Nephron progenitor cell (in vitro differentiated cells): ENCODE measurements around the gene AGAP1.
A peak's percentile ranks its signal among the peaks of the same experiment; 100 is the strongest.

Source experiments
- DNase-seq: peaks from one replicate; pipeline ENCODE4 v3.0.0; 2021
- H3K27ac Mint-ChIP-seq: 2 replicates; pipeline ENCODE4 v1.8.0; 2021; ENCODE audit warnings: mild to moderate bottlenecking, moderate library complexity, mixed read lengths
- H3K27me3 Mint-ChIP-seq: 2 replicates; pipeline ENCODE4 v1.8.0; 2021; ENCODE audit warnings: mild to moderate bottlenecking, low read depth, mixed read lengths; ENCODE audit not compliant: poor library complexity
- H3K36me3 Mint-ChIP-seq: 2 replicates; pipeline ENCODE4 v1.8.0; 2021; ENCODE audit warnings: low read depth, mixed read lengths
- H3K4me1 Mint-ChIP-seq: 2 replicates; pipeline ENCODE4 v1.8.0; 2021; ENCODE audit warnings: mixed read lengths
- H3K4me3 Mint-ChIP-seq: 2 replicates; pipeline ENCODE4 v1.8.0; 2021; ENCODE audit warnings: mild to moderate bottlenecking, moderate library complexity, mixed read lengths
- H3K9me3 Mint-ChIP-seq: 2 replicates; pipeline ENCODE4 v1.8.0; 2021; ENCODE audit warnings: mild to moderate bottlenecking, moderate library complexity, mixed read lengths
- TF ChIP-seq, protein P1 (sequence below): fragments of 200-600 bp; sonication (generic); IDR thresholded peaks from 2 replicates; pipeline ENCODE4 v1.5.0; 2021; ENCODE audit warnings: antibody characterized with exemption

Gene AGAP1

DNA sequence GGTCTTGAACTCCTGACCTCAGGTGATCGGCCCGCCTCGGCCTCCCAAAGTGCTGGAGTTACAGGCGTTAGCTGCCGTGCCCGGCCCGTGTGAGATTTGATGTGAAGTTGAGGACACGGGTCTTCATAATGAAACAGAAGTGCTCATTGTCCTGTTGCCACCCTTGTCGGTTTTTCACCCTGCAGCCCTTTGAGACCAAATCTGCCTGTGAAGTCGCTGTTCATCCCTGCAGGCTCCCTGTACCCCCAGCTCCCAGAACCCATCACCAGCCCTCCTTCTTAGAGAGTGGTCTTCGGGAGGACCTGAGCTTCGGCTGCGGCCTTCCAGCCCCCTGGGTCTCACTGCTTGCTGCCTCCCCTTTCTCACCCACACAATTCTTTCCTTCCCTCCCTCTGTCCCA lies 349.1 kb downstream of the AGAP1 start:
- H3K27me3 Mint-ChIP-seq: no peaks in the 10 kb centered on the region
- H3K36me3 Mint-ChIP-seq: peaks cover 9% of the 10 kb centered on the region
- no peaks in the 10 kb centered on the region for H3K9me3 Mint-ChIP-seq
- H3K4me3 Mint-ChIP-seq: no peak overlapping the region
- peaks cover 17% of the 10 kb centered on the region for H3K4me1 Mint-ChIP-seq
- no peak overlapping the region for H3K27ac Mint-ChIP-seq
- DNase-seq: no peak
- TF ChIP-seq, protein P1, sequence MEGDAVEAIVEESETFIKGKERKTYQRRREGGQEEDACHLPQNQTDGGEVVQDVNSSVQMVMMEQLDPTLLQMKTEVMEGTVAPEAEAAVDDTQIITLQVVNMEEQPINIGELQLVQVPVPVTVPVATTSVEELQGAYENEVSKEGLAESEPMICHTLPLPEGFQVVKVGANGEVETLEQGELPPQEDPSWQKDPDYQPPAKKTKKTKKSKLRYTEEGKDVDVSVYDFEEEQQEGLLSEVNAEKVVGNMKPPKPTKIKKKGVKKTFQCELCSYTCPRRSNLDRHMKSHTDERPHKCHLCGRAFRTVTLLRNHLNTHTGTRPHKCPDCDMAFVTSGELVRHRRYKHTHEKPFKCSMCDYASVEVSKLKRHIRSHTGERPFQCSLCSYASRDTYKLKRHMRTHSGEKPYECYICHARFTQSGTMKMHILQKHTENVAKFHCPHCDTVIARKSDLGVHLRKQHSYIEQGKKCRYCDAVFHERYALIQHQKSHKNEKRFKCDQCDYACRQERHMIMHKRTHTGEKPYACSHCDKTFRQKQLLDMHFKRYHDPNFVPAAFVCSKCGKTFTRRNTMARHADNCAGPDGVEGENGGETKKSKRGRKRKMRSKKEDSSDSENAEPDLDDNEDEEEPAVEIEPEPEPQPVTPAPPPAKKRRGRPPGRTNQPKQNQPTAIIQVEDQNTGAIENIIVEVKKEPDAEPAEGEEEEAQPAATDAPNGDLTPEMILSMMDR: no peak

DNA sequence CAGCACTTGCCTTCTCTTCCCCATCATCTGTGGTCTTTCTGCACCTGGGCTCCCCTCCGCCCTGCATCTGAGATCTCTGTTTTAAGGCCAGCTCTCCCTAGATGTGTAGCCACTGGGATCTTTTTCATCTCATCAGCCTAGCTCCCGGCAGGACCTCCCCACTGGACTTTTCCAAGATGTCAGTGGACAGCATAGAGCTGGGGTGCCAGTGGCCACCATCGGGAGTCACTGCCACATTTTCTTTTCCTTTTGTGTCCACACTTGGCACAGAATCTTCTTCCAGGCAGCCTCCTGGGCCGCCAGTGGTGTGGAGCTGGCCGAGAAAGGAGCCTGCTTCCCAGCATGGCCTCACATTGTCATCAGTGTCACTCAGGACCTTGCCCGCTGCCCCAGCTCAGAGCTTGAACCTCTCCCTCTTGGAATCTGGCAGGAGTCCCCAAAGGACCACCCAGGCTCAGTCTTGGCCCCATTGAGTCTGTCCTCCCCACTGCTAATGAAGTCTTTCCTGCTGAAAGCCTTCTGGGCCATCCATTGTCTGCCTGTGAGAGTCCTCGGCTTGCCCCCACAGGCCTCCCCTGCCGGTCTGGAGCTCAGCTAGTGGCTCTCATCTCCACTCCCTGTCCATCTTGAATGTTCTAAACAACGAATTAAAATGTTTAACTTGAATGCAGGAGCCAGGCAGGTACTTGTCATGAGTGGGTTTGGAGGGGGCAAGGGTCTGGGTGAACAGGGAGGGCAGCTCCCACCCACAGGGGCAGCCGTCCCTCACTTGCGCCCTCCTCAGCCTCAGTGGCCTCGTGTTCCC lies 349.9 kb downstream of the AGAP1 start:
- TF ChIP-seq, protein P1: no peak
- H3K4me1 Mint-ChIP-seq: peaks cover 20% of the 10 kb centered on the region
- peaks cover 9% of the 10 kb centered on the region for H3K36me3 Mint-ChIP-seq
- peak overlapping the region; percentile 33 for H3K27ac Mint-ChIP-seq
- H3K4me3 Mint-ChIP-seq: no peak overlapping the region
- H3K27me3 Mint-ChIP-seq: no peaks in the 10 kb centered on the region
- DNase-seq: no peak
- no peaks in the 10 kb centered on the region for H3K9me3 Mint-ChIP-seq

DNA sequence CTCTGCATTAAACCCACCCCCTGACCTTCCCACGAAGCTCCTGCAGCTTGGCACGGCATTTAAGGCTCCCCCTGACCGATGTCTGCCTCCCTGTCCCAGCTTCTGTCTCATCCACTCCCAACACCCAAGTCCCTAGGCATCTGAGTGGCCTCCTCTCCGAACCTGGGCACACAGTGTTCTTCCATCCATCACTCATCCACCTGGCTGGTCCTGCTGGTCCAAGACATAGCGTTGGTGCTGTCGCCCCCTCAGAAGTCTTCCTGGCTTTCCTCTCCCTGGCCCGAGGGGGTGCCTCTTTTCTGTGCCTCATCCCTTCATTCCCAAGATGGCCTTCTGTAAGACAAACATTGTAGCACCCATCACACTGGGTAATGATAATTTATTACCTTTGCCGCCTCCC lies 350.7 kb downstream of the AGAP1 start:
- H3K9me3 Mint-ChIP-seq: no peaks in the 10 kb centered on the region
- TF ChIP-seq, protein P1: no peak

DNA sequence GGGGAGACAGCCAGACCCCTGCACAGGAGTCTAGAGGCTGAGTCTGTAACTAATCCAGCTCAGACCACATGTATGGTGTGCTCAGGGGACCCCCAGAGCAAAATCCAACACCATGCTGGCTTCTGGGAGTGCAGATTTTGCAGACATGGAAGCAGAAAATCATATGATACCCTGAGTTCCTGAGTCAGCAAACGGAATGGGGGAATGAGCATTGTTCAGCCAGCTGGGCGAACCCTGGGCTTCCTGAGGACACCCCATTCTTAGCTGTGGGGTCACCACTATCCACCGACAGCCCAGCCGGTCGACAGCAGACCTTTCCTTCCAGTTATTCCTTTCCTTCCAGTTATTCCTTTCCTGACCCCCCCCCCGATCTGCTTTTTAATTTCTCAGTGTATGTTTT lies 351.4 kb downstream of the AGAP1 start:
- Mint-ChIP-seq H3K36me3 (peaks cover 9% of the 10 kb centered on the region), H3K27ac (peak overlapping the region; percentile 83), H3K27me3 (no peaks in the 10 kb centered on the region), H3K4me3 (no peak overlapping the region), H3K4me1 (peaks cover 21% of the 10 kb centered on the region), H3K9me3 (no peaks in the 10 kb centered on the region)
- TF ChIP-seq, protein P1: no peak
- DNase-seq: no peak

More for the DNA sequence above, 350.7 kb downstream of the AGAP1 start:
- peaks cover 21% of the 10 kb centered on the region for H3K4me1 Mint-ChIP-seq
- peak overlapping the region; percentile 83 for H3K27ac Mint-ChIP-seq
- DNase-seq: no peak
- no peak overlapping the region for H3K4me3 Mint-ChIP-seq
- H3K36me3 Mint-ChIP-seq: peaks cover 9% of the 10 kb centered on the region
- H3K27me3 Mint-ChIP-seq: no peaks in the 10 kb centered on the region

DNA sequence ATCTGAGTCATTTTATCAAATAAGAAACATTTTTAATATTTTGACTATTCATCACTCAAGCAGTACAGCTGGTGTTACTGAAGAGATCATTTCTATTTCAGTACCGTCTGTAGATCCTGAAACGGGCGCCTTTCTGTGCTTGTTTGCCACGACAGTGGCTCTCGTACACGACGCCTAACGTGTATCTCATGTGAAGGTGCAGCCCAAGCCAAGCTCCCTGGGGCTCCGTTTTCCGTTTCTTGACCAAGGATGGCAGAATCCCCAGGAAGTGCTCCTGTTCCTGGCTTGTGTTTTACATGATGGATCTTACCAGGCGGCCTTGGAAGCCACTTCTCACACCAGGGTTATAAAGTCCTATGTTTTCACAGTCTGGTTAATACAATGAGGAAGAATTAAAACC lies 353.7 kb downstream of the AGAP1 start:
- Mint-ChIP-seq H3K27ac (no peak overlapping the region), H3K4me3 (no peak overlapping the region)
- TF ChIP-seq, protein P1: no peak

DNA sequence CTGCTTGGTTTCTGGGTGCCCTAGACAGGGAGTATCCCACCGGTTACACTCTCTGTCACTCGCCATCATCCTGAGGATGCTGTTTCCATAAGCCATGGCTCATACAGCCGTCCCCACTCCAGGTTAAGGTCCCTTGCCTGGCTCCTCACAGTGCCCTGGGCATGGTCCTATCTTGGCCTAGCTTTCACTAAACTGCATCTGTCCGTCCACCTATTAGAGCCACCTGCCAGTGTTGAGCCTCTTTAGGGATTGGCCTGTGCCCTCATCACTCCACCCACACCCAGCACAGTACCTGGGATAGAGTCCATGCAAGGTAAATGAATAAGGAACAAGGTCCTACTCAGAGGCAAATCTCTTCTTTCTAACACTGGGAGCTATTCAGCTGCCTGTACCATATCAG lies 354.2 kb downstream of the AGAP1 start:
- DNase-seq: no peak
- peaks cover 3% of the 10 kb centered on the region for H3K27me3 Mint-ChIP-seq

More for the DNA sequence above, 353.7 kb downstream of the AGAP1 start:
- Mint-ChIP-seq H3K36me3 (peaks cover 5% of the 10 kb centered on the region), H3K4me1 (peaks cover 32% of the 10 kb centered on the region), H3K27me3 (no peaks in the 10 kb centered on the region), H3K9me3 (no peaks in the 10 kb centered on the region)
- no peak for DNase-seq

More for the DNA sequence above, 354.2 kb downstream of the AGAP1 start:
- Mint-ChIP-seq H3K4me3 (no peak overlapping the region), H3K4me1 (peaks cover 37% of the 10 kb centered on the region), H3K27ac (no peak overlapping the region), H3K9me3 (no peaks in the 10 kb centered on the region), H3K36me3 (peaks cover 5% of the 10 kb centered on the region)
- TF ChIP-seq, protein P1: no peak
